AG08396 (cell line): ENCODE data around the gene PRRT2.
A peak's percentile ranks its signal among the peaks of the same experiment; 100 is the strongest.
"Not testable (repeated sequence)": the region's sequence is repeated elsewhere in the genome, so short reads cannot be mapped to it uniquely, and the experiment has no call there.

ENCODE experiments used
- DNase-seq: peaks from one replicate; pipeline ENCODE4 v3.0.0; 2012; ENCODE audit warnings: low spot score, mixed read lengths

The PRRT2 gene

GRCh38 chr16:29812754-29813643 lies 1.0 kb downstream of the PRRT2 start:
- DNase-seq: no peak

GRCh38 chr16:29813644-29814562 lies 1.9 kb downstream of the PRRT2 start:
- DNase-seq: no peak

DNA sequence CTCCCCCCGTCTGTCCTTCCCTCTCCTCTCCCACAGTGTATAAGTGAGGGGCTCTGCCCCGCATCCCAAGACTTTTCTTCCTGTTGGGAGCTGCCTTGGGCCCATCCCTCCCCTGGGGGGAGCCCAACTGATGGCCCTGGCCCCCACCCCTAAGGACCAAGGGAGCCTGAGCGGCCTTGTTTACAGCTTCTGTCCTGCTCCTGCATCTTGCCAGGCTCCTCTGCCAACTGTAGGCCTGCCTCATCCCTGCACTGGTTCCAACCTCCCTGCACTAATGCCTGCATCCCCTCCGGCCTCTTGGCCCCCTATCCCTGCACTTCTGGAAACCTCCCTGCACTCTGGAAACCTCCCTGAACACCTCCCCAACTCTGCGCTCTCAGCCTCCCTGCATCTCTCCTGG lies 2.6 kb downstream of the PRRT2 start:
- no peak for DNase-seq

GRCh38 chr16:29815032-29815721 lies 3.2 kb downstream of the PRRT2 start:
- no peak for DNase-seq

DNA sequence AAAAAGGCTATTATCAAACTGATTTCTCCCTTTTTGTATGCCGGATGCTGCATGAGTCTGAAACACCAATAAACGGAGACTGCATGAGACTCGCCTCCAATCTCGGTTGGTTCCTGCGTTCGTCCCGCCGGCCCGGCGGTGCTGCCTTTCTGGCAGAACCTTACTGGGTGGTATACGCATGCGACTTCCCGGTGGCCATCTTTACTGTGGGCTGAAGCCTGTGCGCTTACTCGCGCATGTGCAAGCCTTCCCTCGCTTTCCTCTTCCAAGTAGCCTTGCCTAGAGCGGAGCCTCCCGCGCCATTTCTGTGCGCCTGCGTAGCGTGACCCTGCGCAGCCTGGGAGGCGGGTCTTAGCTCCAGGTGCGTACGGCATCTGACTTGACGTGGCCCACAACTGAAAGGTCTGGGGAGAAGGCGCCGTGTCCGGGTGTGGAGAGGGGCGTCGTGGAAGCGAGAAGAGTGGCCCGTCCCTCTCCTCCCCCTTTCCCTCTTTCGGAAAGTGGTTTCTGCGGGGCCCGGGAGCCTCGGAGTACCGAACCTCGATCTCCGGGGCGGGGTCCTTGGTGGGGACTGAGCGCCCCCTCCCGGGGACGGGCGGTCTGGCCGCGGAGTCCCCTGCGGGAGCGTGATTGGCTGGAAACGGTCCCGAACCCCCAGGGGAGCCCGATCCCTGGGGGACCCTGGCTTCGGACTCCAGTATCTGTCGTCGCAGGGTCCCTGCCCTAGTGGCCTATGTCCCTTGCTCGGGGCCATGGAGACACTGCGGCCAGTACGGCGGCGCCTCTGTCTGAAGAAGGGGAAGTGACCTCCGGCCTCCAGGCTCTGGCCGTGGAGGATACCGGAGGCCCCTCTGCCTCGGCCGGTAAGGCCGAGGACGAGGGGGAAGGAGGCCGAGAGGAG lies 4.0 kb downstream of the PRRT2 start, which contains the start of gene PAGR1:
PAGR1 (plus strand) TSS at position 360 of the 901 bp plus-strand sequence; CDS start at position 734, 374 bp downstream.
- peak; percentile 94 for DNase-seq

DNA sequence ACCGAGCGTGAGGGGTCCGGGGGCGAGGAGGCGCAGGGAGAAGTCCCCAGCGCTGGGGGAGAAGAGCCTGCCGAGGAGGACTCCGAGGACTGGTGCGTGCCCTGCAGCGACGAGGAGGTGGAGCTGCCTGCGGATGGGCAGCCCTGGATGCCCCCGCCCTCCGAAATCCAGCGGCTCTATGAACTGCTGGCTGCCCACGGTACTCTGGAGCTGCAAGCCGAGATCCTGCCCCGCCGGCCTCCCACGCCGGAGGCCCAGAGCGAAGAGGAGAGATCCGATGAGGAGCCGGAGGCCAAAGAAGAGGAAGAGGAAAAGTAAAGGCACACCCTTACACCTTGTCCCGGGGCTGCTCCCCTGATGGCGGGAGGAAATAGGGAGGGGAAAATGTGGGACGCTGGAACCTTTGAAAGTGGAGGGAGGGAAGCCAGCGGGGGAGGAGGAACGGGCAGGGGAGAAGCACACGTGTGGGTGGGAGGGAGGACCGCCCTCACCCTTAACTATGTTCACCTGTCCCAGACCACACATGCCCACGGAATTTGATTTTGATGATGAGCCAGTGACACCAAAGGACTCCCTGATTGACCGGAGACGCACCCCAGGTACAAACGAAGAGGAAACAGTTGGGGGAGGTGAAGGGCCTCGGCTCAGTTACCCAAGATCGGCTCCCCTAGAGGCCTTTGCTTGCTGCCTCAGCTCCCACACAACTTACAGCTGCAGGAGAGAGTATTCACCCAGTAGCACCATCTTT lies 4.9 kb downstream of the PRRT2 start:
- DNase-seq: peak; percentile 71

GRCh38 chr16:29818082-29818481 lies 6.1 kb downstream of the PRRT2 start:
- no peak for DNase-seq

DNA sequence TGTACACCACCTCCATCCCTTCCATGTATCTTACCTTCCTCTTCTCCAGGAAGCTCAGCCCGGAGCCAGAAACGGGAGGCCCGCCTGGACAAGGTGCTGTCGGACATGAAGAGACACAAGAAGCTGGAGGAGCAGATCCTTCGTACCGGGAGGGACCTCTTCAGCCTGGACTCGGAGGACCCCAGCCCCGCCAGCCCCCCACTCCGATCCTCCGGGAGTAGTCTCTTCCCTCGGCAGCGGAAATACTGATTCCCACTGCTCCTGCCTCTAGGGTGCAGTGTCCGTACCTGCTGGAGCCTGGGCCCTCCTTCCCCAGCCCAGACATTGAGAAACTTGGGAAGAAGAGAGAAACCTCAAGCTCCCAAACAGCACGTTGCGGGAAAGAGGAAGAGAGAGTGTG lies 7.5 kb downstream of the PRRT2 start:
- DNase-seq: no peak

DNA sequence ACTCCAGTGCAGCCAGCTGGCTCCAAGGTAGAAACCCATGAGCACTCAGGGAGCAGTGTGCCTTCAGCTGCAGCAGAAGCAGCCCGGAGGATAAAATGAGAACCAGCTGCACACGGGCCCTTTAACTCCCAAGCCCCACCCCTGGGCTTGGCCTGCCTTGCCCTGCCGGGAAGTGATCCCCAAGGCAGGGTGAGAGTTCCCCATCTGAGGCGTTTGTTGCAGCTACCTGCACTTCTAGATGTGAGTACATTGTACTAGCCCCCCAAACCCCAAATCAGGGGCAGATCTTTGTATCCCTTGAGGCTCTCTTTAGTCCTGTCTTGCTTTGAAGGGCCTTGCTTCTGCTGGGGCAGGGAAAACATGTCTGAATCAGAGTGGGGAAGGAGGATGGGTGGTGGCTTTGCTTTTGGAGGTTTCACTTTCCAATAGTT lies 8.3 kb downstream of the PRRT2 start, which contains the start of gene MVP:
MVP (plus strand) TSS at position 192 of the 431 bp plus-strand sequence. CDS start 10,088 bp downstream, outside the sequence.
- peak; percentile 78 for DNase-seq

DNA sequence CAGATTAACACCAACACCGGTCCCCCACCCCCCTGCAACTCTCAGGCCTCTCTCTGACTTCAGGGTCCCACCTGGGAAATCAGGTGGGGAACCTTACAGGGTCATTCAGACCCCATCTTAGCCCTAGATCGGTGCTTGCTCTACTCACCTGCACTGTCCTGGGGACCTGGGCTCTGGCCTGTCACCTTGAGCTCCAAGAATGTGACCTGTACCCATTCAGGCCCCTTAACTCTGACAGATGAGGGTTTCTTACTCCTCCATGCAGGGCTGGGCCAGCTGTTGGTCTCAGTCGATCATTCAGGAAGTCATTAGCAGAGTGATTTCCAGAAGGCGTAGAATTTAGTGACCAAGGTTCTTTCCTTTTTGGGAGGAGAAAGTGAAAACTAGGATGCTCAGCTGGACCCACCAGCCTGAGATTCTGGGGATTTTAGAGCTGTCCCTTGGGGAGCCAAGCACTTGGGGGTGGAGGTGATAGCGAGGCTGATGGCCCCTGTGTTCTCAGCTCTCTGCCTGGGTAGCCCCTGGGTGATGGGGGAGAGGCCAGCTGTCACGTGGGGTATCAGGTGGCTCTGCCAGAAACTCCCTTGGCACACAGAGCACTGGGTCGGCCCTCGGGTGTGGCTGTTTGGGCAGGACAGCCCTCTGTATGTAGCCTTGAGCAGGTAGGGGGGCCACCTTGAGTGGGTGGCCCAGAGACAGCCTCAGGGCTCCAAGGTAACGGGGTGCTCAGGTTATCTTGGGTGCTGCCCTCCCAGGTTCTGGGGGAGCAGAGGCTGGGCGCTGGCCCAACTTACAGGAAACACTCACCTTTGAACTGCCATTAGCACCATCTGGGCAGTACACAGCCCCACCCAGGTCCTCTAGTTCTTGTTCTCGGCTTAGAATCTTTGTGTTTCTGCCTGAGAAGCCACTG lies 9.0 kb downstream of the PRRT2 start:
- peak; percentile 48 for DNase-seq

DNA sequence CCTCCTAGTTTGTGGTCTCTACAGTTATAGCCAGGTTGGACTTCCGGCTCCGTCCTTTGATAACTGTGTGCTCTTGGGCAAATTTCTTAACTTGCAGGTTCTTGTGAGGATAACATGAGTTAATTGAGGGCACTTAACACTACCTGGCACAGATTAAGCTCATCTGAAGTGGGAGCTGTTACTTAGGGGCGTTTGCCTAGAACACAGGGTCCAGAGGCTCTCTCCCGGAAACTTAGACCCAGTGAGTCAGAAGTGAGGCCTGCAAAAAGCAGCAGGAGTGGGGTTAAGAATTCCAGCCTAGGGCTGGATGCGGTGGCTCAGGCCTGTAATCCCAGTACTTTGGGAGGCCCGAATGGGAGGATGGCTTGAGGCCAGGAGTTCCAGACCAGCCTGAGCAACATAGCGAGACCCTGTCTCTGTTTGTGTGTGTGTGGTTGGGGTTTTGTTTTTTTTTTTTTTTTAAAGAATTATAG lies 9.7 kb downstream of the PRRT2 start:
- peak; percentile 50 for DNase-seq

GRCh38 chr16:29824589-29825144 lies 12.7 kb downstream of the PRRT2 start:
- no peak for DNase-seq

DNA sequence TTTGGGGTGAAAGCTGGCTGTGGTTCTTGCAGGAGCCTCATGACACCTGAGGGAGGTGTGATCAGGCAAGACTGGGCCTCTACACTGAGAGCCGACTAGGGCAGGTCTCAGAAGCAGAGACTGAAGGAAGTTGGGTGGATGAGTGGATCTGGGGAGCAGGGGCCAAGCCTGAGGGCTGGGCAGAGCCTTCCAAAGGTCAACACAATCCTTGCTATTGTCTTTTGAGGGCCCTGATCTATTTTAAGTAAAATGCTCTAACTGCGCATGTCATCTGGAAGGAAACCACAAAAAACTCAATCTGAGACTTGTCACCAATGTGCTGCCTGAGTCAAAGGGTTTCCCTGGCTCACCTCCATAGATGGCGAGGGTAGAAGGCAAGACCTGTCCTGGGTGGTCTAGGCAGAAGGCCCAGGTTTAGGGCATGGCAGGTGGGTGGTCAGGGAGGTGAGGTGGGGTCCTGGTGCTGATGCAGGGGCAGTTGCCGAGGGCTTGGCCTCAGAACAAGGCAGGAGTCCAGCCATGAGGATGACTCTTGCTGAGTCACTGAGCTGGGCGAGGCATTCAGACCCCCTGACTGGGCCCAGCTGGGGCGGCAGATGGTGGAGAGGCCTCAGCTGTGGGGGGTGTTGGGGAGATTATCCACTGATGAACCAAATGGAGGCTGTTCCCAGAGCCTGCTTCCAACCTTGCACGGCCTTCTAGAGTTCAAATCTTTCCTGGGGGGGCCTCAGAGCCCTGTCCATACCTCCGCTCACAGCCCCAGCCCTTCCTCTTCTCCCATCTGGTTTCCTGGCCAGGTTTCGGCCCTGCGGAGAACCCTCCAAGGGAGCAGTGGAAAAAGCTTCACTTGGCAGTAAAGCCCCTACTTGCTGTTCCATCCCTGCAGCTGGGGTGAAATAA lies 13.4 kb downstream of the PRRT2 start:
- DNase-seq: peak; percentile 75

GRCh38 chr16:29826342-29826695 lies 14.3 kb downstream of the PRRT2 start:
- DNase-seq: no peak

DNA sequence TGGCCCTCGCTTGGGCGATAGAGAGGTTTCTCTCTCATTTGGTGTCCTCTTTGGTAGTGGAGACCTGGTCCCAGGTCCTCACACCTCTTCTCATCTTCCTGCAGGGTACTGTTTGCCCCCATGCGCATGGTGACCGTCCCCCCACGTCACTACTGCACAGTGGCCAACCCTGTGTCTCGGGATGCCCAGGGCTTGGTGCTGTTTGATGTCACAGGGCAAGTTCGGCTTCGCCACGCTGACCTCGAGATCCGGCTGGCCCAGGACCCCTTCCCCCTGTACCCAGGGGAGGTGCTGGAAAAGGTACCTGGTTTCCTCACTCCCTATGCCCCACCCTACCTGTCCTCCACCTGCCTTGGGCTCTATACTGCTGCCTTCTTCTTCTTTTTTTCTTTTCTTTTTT lies 18.8 kb downstream of the PRRT2 start:
- no peak for DNase-seq

- no peak for DNase-seq
Observed at GRCh38 chr16:29831490-29831889, 19.5 kb downstream of the PRRT2 start.

DNA sequence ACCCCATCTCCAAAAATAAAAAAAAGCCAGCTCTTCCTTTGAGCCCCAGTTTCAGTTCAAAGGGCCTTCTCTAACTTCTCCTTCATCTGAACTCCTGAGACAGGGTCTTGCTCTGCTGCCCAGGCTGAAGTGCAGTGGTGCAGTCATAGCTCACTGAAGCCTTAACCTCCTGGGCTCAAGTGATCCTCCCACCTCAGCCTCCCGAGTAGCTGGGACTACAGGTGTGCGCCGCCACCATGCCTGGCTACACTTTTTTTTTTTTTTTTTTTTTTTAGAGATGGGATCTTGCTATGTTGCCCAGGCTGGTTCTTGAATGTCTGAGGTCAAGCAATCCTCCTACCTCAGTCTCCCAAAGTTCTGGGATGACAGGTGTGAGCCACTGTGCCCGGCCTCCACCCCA lies 21.2 kb downstream of the PRRT2 start:
- DNase-seq: not testable (repeated sequence)

DNA sequence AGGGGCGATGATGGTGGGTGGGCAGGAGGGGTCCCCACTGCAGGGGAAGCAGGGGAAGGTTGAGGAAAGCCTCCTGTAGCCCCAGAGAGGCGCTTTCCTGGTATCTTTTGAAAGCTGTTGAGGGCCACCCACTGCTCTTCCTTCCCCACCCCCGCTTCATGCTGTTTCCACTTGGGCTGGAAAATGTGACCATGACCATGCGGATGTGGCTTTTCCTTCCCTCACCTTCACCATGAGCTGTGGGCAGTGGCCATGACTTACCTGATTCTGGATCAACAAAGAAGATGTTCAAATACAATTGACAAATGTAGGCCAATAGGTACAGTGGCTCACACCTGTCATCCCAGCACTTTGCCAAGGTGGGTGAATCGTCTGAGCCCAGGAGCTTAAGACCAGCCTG lies 22.1 kb downstream of the PRRT2 start:
- no peak for DNase-seq
